K562 (cell line): ENCODE results near the gene NAV2.

ENCODE experiments used
- ASH1L ChIP-seq: fragments of 450-650 bp; IDR thresholded peaks from 2 replicates; pipeline ENCODE4 v1.6.1; 2018; ENCODE audit warnings: borderline replicate concordance, mild to moderate bottlenecking, low read depth; ENCODE audit not compliant: partially characterized antibody
- BHLHE40 ChIP-seq: IDR thresholded peaks from 2 replicates; pipeline ENCODE4 v1.6.1; 2011; ENCODE audit warnings: low read length, improper control_type of control experiment
- CBFB ChIP-seq: sonication (generic); formaldehyde crosslinking; IDR thresholded peaks from 2 replicates; pipeline ENCODE4 v1.4.0; 2020; ENCODE audit warnings: mild to moderate bottlenecking, missing genetic modification reagents
- CREM ChIP-seq: IDR thresholded peaks from 2 replicates; pipeline ENCODE4 v1.6.1; 2014; ENCODE audit warnings: antibody characterized with exemption, low read depth
- EZH2 ChIP-seq: IDR thresholded peaks from 2 replicates; pipeline ENCODE4 v1.6.1; 2012; ENCODE audit warnings: low read depth, mild to moderate bottlenecking, inconsistent platforms, low read length, borderline replicate concordance
- HNRNPK ChIP-seq: fragments of 200-400 bp; formaldehyde crosslinking; IDR thresholded peaks from one replicate; pipeline ENCODE4 v1.6.1; 2018; ENCODE audit warnings: mild to moderate bottlenecking, low read depth, low read length; ENCODE audit not compliant: poor library complexity, severe bottlenecking
- HSF4 ChIP-seq: fragments of 250-450 bp; sonication (Bioruptor Pico); IDR thresholded peaks from 2 replicates; pipeline ENCODE4 v2.1.2; 2022; ENCODE audit warnings: mild to moderate bottlenecking, moderate library complexity, borderline replicate concordance
- PHF20 ChIP-seq: fragments of 450-650 bp; IDR thresholded peaks from 2 replicates; pipeline ENCODE4 v1.6.1; 2018; ENCODE audit not compliant: partially characterized antibody
- SMAD2 ChIP-seq: fragments of 150-350 bp; IDR thresholded peaks from 2 replicates; pipeline ENCODE4 v1.6.1; 2014; ENCODE audit warnings: low read depth, mild to moderate bottlenecking, low read length
- SMARCC2 ChIP-seq: fragments of 450-650 bp; IDR thresholded peaks from 2 replicates; pipeline ENCODE4 v1.6.1; 2017; ENCODE audit warnings: antibody characterized with exemption, moderate library complexity, mild to moderate bottlenecking, low read depth
- TAF9B ChIP-seq: fragments of 450-650 bp; IDR thresholded peaks from 2 replicates; pipeline ENCODE4 v1.6.1; 2018; ENCODE audit warnings: mild to moderate bottlenecking; ENCODE audit not compliant: partially characterized antibody
- ZBTB11 ChIP-seq, 3 experiments: fragments of 200-800 bp in 1 of 3; fragments of 250-450 bp in 1 of 3; fragments of 450-650 bp in 1 of 3; sonication (Bioruptor Pico) in 1 of 3; sonication (Bioruptor generic) in 1 of 3; formaldehyde crosslinking in 1 of 3; IDR thresholded peaks; 2 replicates each; pipeline versions ENCODE4 v1.6.1 to v1.8.0; 2016 to 2022; ENCODE audit warnings: mild to moderate bottlenecking in 2 of 3, missing genetic modification characterization in 2 of 3, missing compliant biosample characterization in 1 of 3, moderate library complexity in 1 of 3
- ZNF121 ChIP-seq: sonication (generic); formaldehyde crosslinking; conservative IDR thresholded peaks from 2 replicates; pipeline ENCODE4 v1.8.0; 2022; ENCODE audit warnings: missing genetic modification reagents
- ZSCAN29 ChIP-seq: fragments of 450-650 bp; IDR thresholded peaks from 2 replicates; pipeline ENCODE4 v1.6.1; 2017

- TF ChIP-seq TAF9B (no peak), SMAD2 (no peak), ZNF121 (CRISPR knock-in tag) (no peak), HNRNPK (no peak), BHLHE40 (no peak), PHF20 (no peak), ZSCAN29 (no peak), ZBTB11 (CRISPR knock-in tag; IDR thresholded peaks at IDR 0.05) (no peak), CBFB (no peak), CREM (no peak), SMARCC2 (no peak), EZH2 (no peak), HSF4 (CRISPR knock-in tag) (no peak), ASH1L (no peak)
Measured at GRCh38 chr11:20033806-20034205, 321.2 kb downstream of the NAV2 start.
